22Rv1 (cell line): ENCODE measurements around the gene SYNGR2.

Experiments used
- ZFX ChIP-seq: fragments of 450-650 bp; IDR thresholded peaks from 2 replicates; pipeline ENCODE4 v1.6.1; 2017; ENCODE audit warnings: antibody characterized with exemption, borderline replicate concordance
- TF ChIP-seq, protein P1 (sequence below): fragments of 450-650 bp; IDR thresholded peaks from 2 replicates; pipeline ENCODE4 v1.5.1; 2017; ENCODE audit warnings: mild to moderate bottlenecking

DNA sequence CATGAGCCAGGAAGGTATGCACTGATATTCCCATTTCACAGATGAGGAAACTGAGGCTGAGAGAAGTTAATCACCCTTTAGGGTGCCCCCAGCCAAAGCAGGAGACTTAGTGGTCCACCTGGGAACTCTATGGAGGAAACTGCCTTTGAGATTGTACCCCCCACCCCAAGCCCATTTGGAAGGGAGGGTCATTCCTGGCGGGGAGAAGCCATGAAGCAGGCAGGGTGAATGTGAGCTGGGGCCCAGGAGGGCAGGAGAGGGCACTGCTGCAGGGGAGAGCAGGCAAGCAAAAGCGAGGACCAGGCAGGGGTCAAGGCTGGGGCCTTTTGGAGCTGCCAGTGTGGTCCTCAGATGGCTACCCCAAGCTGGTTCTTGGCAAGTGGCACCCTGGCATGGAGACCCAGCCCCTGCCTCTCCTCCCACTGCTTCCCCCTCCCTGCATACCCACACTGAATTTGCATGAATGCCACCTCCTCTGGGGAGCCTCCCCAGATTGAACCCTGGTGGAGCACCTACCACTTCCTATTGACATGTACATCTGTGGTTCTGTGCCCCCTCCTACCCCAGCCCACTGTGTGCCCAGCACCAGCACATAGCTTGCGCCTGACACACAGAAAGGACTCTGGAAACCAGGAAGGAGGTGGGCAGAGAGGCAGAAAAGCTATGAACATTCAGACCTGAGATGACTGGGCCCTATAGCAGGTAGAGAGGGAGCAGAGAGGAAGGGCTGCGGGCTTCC is 38.9 kb upstream of the SYNGR2 start:
- TF ChIP-seq, protein P1, sequence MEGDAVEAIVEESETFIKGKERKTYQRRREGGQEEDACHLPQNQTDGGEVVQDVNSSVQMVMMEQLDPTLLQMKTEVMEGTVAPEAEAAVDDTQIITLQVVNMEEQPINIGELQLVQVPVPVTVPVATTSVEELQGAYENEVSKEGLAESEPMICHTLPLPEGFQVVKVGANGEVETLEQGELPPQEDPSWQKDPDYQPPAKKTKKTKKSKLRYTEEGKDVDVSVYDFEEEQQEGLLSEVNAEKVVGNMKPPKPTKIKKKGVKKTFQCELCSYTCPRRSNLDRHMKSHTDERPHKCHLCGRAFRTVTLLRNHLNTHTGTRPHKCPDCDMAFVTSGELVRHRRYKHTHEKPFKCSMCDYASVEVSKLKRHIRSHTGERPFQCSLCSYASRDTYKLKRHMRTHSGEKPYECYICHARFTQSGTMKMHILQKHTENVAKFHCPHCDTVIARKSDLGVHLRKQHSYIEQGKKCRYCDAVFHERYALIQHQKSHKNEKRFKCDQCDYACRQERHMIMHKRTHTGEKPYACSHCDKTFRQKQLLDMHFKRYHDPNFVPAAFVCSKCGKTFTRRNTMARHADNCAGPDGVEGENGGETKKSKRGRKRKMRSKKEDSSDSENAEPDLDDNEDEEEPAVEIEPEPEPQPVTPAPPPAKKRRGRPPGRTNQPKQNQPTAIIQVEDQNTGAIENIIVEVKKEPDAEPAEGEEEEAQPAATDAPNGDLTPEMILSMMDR = no peak
- TF ChIP-seq ZFX = no peak
